Right lobe of liver (tissue), 6 donors: ENCODE measurements around the gene ZNF230. TPM values are rescaled to one million over a fixed set of nuclear protein-coding genes. Genes with fewer than 3 reads are reported as not detected.

ENCODE experiments used
- ATAC-seq, 4 donors: fragments of 200-7000 bp; cut with Tn5 transposase; one replicate each; pipeline ENCODE4 v1.9.1; 2020; ENCODE audit warnings: mild to moderate bottlenecking in 4 of 4, moderate library complexity in 4 of 4
- DNase-seq, 3 donors: peaks; one replicate each; pipeline ENCODE4 v3.0.0-alpha.2; 2020
- H3K27ac ChIP-seq, 3 donors: fragments of 200-600 bp; one replicate each; pipeline ENCODE4 v1.8.0; 2022
- H3K27me3 ChIP-seq, 2 donors: fragments of 200-600 bp; one replicate each; pipeline ENCODE4 v1.8.0; 2022
- H3K36me3 ChIP-seq, 4 donors: fragments of 200-600 bp; sonication (generic) in 1 of 4; one replicate each; pipeline versions ENCODE4 v1.5.1 to v1.8.0; 2017 to 2022; ENCODE audit warnings: control low read depth in 1 of 4
- H3K4me1 ChIP-seq, 4 donors: fragments of 200-600 bp; sonication (generic) in 1 of 4; one replicate each; pipeline versions ENCODE4 v1.5.1 to v1.8.0; 2017 to 2022; ENCODE audit warnings: control low read depth in 1 of 4
- H3K4me3 ChIP-seq, 3 donors: fragments of 200-600 bp; one replicate each; pipeline ENCODE4 v1.8.0; 2022
- H3K9me3 ChIP-seq, 4 donors: fragments of 200-600 bp; sonication (generic) in 1 of 4; one replicate each; pipeline versions ENCODE4 v1.5.1 to v1.8.0; 2017 to 2022; ENCODE audit warnings: control low read depth in 1 of 4
- CTCF ChIP-seq, 4 donors: fragments of 200-600 bp in 3 of 4; fragments of 450-650 bp in 1 of 4; IDR thresholded peaks; one replicate each; pipeline versions ENCODE4 v1.5.1 to v1.8.0; 2016 to 2022; ENCODE audit warnings: antibody characterized with exemption in 4 of 4, mild to moderate bottlenecking in 2 of 4
- POLR2A ChIP-seq: fragments of 450-650 bp; IDR thresholded peaks from one replicate; pipeline ENCODE4 v1.6.1; 2017; ENCODE audit warnings: antibody characterized with exemption, mild to moderate bottlenecking
- WGBS: methylation state at CpG from one replicate; pipeline ENCODE4 v1.1.6; 2018; ENCODE audit warnings: low coverage, low lambda C conversion rate; ENCODE audit not compliant: insufficient coverage; ENCODE audit errors: missing lambda C conversion rate; 5-methylcytosine and 5-hydroxymethylcytosine counted together
- intact Hi-C, 2 donors: fragments of 100-400 bp; cut with DNase I; formaldehyde crosslinking; loops; one replicate each; pipeline versions ENCODE4 v1.11.2 to v1.14.1; 2022
- total RNA-seq, 6 experiments: library from RNA; depleted of rRNA in 2 of 6; stranded (reverse); fragments of >200 nt in 2 of 6; fragmentation: NEBNext Ultra II Directional in 3 of 6; extraction: Animal tissue kit (Norgen Biotek cat#: 25700) in 3 of 6; gene quantifications; one replicate each; pipeline versions ENCODE4 v1.1.0 to v1.2.4, GENCODE V29; 2016 to 2023
- donor health status: DM: no; HTN: yes; CAD: no.
- donor health status: DM: no; HTN: no; CAD: no.
- donor health status: DM: no; HTN: no; CAD: no.
- donor health status: DM: no; HTN: yes; CAD: no.
- donor health status: DM: no; HTN: yes; CAD: no.

Gene ZNF230
- total RNA-seq, 6 experiments from 2014 or later: 1.0 to 5.8 (median 1.8) TPM

GRCh38 chr19:43966079-43966694, 36.6 kb upstream of the ZNF230 start:
- ATAC-seq (no peak), DNase-seq (no peak)
- intact Hi-C loops: no loop called here
- WGBS: 95% methylated on average over 2 of the region's 3 CpGs
- TF ChIP-seq CTCF (IDR thresholded peaks at IDR 0.05) (no peak), POLR2A (no peak)
- no peak overlapping the region for H3K27ac ChIP-seq
- peaks cover 0 to 85% (median 28%) of the 10 kb centered on the region in 4 donors for H3K9me3 ChIP-seq
- no peaks in the 10 kb centered on the region for H3K27me3 ChIP-seq
- no peaks in the 10 kb centered on the region for H3K4me1 ChIP-seq
- H3K4me3 ChIP-seq: no peak overlapping the region
- H3K36me3 ChIP-seq: peaks cover 0 to 28% (median 8%) of the 10 kb centered on the region in 4 donors

GRCh38 chr19:43976732-43977131, 26.0 kb upstream of the ZNF230 start:
- Histone ChIP-seq H3K4me3 (no peak overlapping the region), H3K9me3 (peaks cover 0 to 42% (median 7%) of the 10 kb centered on the region in 4 donors), H3K4me1 (no peaks in the 10 kb centered on the region), H3K36me3 (no peaks in the 10 kb centered on the region), H3K27me3 (no peaks in the 10 kb centered on the region), H3K27ac (no peak overlapping the region)
- intact Hi-C loops: no loop called here
- ATAC-seq (no peak), DNase-seq (no peak)
- 72% methylated on average over 1 of the region's 1 CpG for WGBS
- TF ChIP-seq POLR2A (no peak), CTCF (IDR thresholded peaks at IDR 0.05) (no peak)

GRCh38 chr19:43983544-43983911, 19.2 kb upstream of the ZNF230 start:
- intact Hi-C loops: no loop called here
- H3K27ac ChIP-seq: no peak overlapping the region
- no peak for DNase-seq
- ATAC-seq: no peak
- H3K9me3 ChIP-seq: peaks cover 0 to 19% (median 0%) of the 10 kb centered on the region in 4 donors
- 55% methylated on average over 2 of the region's 2 CpGs for WGBS
- H3K4me1 ChIP-seq: no peaks in the 10 kb centered on the region
- TF ChIP-seq CTCF (IDR thresholded peaks at IDR 0.05): no peak
- no peak for TF ChIP-seq POLR2A
- no peaks in the 10 kb centered on the region for H3K27me3 ChIP-seq
- no peaks in the 10 kb centered on the region for H3K36me3 ChIP-seq
- H3K4me3 ChIP-seq: peak overlapping the region; percentile 65 to 70 (median 68)

GRCh38 chr19:43983912-43984686, 18.7 kb upstream of the ZNF230 start, which contains the start of gene ZNF155:
Gene ZNF155, plus strand, starts transcription at chr19:43984188. Its CDS starts 4,356 bp downstream, at chr19:43988544.
- TF ChIP-seq CTCF (IDR thresholded peaks at IDR 0.05): no peak
- TF ChIP-seq POLR2A: peak; percentile 20
- H3K27ac ChIP-seq: peak within 1 kb of the TSS in 2 of 3 donors; percentile 15 to 53

More at GRCh38 chr19:43983912-43984686, 18.7 kb upstream of the ZNF230 start, which contains the start of gene ZNF155:
- Histone ChIP-seq H3K36me3 (peaks cover 0 to under 1% (median 0%) of the 10 kb centered on the region in 4 donors), H3K9me3 (peaks cover 0 to 17% (median 0%) of the 10 kb centered on the region in 4 donors), H3K4me1 (no peaks in the 10 kb centered on the region), H3K4me3 (peak within 1 kb of the TSS; percentile 65 to 70 (median 68)), H3K27me3 (no peaks in the 10 kb centered on the region)
- ATAC-seq (peak; percentile 100), DNase-seq (peak; percentile 86 to 96 (median 96))
- WGBS: 0% methylated on average over 37 of the region's 40 CpGs
- intact Hi-C loops: no loop called here
